ENCODE results near the gene SDSL.

Gene SDSL

GRCh38 chr12:113422886-113423669, 898 bp downstream of the SDSL start:
- no peak for DNase-seq

- no peak for DNase-seq
Measured at GRCh38 chr12:113424456-113424855, 2.3 kb downstream of the SDSL start.

GRCh38 chr12:113424915-113425823, 3.0 kb downstream of the SDSL start:
- DNase-seq, result peak; percentile 23 to 47

- no peak for DNase-seq
Measured at GRCh38 chr12:113425960-113426453, 3.8 kb downstream of the SDSL start.

GRCh38 chr12:113427882-113428281, 5.7 kb downstream of the SDSL start:
- DNase-seq, result no peak

GRCh38 chr12:113428482-113428881, 6.3 kb downstream of the SDSL start:
- DNase-seq, result no peak

GRCh38 chr12:113432986-113433385, 10.8 kb downstream of the SDSL start:
- DNase-seq, result no peak

GRCh38 chr12:113435367-113435766, 13.2 kb downstream of the SDSL start:
- no peak for DNase-seq

GRCh38 chr12:113436586-113436985, 14.4 kb downstream of the SDSL start:
- DNase-seq, result no peak

- no peak for DNase-seq
Measured at GRCh38 chr12:113436993-113437728, 15.0 kb downstream of the SDSL start.

GRCh38 chr12:113437729-113438100, 15.5 kb downstream of the SDSL start:
- DNase-seq, result no peak

- no peak for DNase-seq
Measured at GRCh38 chr12:113438523-113439300, 16.5 kb downstream of the SDSL start.

GRCh38 chr12:113439301-113439597, 17.1 kb downstream of the SDSL start:
- no peak for DNase-seq

GRCh38 chr12:113439606-113440030, 17.4 kb downstream of the SDSL start:
- no peak for DNase-seq

GRCh38 chr12:113440336-113440735, 18.2 kb downstream of the SDSL start:
- DNase-seq, result no peak

- no peak for DNase-seq
Measured at GRCh38 chr12:113440947-113441782, 19.0 kb downstream of the SDSL start.

- DNase-seq, result no peak
Measured at GRCh38 chr12:113443030-113443539, 20.9 kb downstream of the SDSL start.

- DNase-seq, result no peak
Measured at GRCh38 chr12:113445544-113446171, 23.5 kb downstream of the SDSL start.

- DNase-seq, result no peak
Measured at GRCh38 chr12:113448873-113449272, 26.7 kb downstream of the SDSL start.

GRCh38 chr12:113449299-113449698, 27.1 kb downstream of the SDSL start:
- no peak for DNase-seq

GRCh38 chr12:113449839-113450238, 27.7 kb downstream of the SDSL start:
- DNase-seq, result no peak

Data from stimulated activated CD4-positive, alpha-beta T cell treated with anti-CD3 and anti-CD28 coated beads, Interleukin-4, amount 100 ng/mL, for 4 hours (primary cell).